K562 (cell line): Measurements from ENCODE around the gene FAM89B. TPM values are rescaled to one million over a fixed set of nuclear protein-coding genes. Genes with fewer than 3 reads are reported as not detected.

ENCODE experiments used
- ATAC-seq: fragments of 200-7000 bp; cut with Tn5 transposase; 3 replicates; pipeline ENCODE4 v1.9.1; 2020; ENCODE audit warnings: moderate library complexity
- BruUV-seq: library from RNA; stranded (reverse); fragments of 400-500 nt; replicated peaks from 2 replicates; lab custom pipeline; 2021; lab: Mats Ljungman, UMichigan
- CTCF ChIA-PET: fragments of 300-600 bp; formaldehyde crosslinking; extraction: SDS; loops from one replicate; lab custom pipeline; 2021; ENCODE audit warnings: low intra/inter-chr PET ratio; lab: Yijun Ruan, JAX
- POLR2A ChIA-PET: fragments of 300-600, 350-650 bp; sonication (Branson Sonifier 250); formaldehyde crosslinking; extraction: SDS; loops from one replicate; lab custom pipeline; 2021; ENCODE audit warnings: antibody characterized with exemption, inconsistent platforms; lab: Yijun Ruan, JAX
- DNase-seq, 4 experiments: peaks; one replicate each; pipeline versions ENCODE4 v3.0.0 to v3.0.0-alpha.2; 2011 to 2018; ENCODE audit warnings: low spot score in 3 of 4, mixed read lengths in 3 of 4; ENCODE audit errors: extremely low read depth in 1 of 4
- FAIRE-seq: peaks from 2 replicates; lab custom pipeline; 2011; peaks lifted over from hg19 to GRCh38; lab: Jason Lieb, UNC
- H2AFZ ChIP-seq: 2 replicates; pipeline ENCODE4 v1.6.0; 2011; ENCODE audit warnings: low read depth, low read length, control low read depth, inconsistent platforms
- H3K27ac ChIP-seq: fragments of 200-600 bp; 3 replicates; pipeline ENCODE4 v1.8.0; 2011; ENCODE audit warnings: low read depth, mild to moderate bottlenecking, control low read depth, inconsistent platforms, low read length, moderate library complexity, mixed read lengths; ENCODE audit errors: extremely low read depth
- H3K27me3 ChIP-seq, 2 experiments: fragments of 300-600 bp in 1 of 2; 2 replicates in 1 of 2; 3 replicates in 1 of 2; pipeline versions ENCODE4 v1.6.0 to v1.8.0; 2011; ENCODE audit warnings: inconsistent platforms in 2 of 2, low read length in 2 of 2, mild to moderate bottlenecking in 1 of 2, mixed read lengths in 1 of 2, moderate library complexity in 1 of 2; ENCODE audit not compliant: control insufficient read depth in 2 of 2, insufficient read depth in 2 of 2
- H3K36me3 ChIP-seq: fragments of 300-600 bp; 3 replicates; pipeline ENCODE4 v1.8.0; 2011; ENCODE audit warnings: mild to moderate bottlenecking, low read length, inconsistent platforms; ENCODE audit not compliant: control insufficient read depth, insufficient read depth
- H3K4me1 ChIP-seq, 2 experiments: fragments of 200-600 bp in 1 of 2; replicated peaks in 1 of 2; 2 replicates in 1 of 2; 3 replicates in 1 of 2; pipeline versions ENCODE4 v1.5.1 to v1.8.0; 2011; ENCODE audit warnings: inconsistent platforms in 2 of 2, low read length in 2 of 2, mild to moderate bottlenecking in 1 of 2, mixed read lengths in 1 of 2, moderate library complexity in 1 of 2; ENCODE audit not compliant: control insufficient read depth in 2 of 2, insufficient read depth in 2 of 2
- H3K4me2 ChIP-seq: 2 replicates; pipeline ENCODE4 v1.6.1; 2011; ENCODE audit warnings: low read length, control low read depth, inconsistent platforms, mixed read lengths; ENCODE audit not compliant: insufficient read depth
- H3K4me3 ChIP-seq: fragments of 200-600 bp; sonication (generic), shearing (Covaris generic); 2 replicates; pipeline ENCODE4 v1.5.1; 2016; ENCODE audit warnings: control low read depth, inconsistent platforms
- H3K79me2 ChIP-seq: fragments of 200-600 bp; 3 replicates; pipeline ENCODE4 v1.8.0; 2011; ENCODE audit warnings: low read length, inconsistent platforms; ENCODE audit not compliant: control insufficient read depth, insufficient read depth
- H3K9ac ChIP-seq, 2 experiments: 2 replicates each; pipeline versions ENCODE4 v1.6.0 to v1.6.1; 2011; ENCODE audit warnings: low read depth in 2 of 2, low read length in 2 of 2, control low read depth in 1 of 2, inconsistent platforms in 1 of 2, mild to moderate bottlenecking in 1 of 2, mixed read lengths in 1 of 2; ENCODE audit not compliant: insufficient read depth in 1 of 2
- H3K9me1 ChIP-seq: one replicate; pipeline ENCODE4 v1.6.0; 2011; ENCODE audit warnings: inconsistent platforms, mild to moderate bottlenecking, low read length, moderate library complexity; ENCODE audit not compliant: control insufficient read depth, insufficient read depth
- H3K9me3 ChIP-seq: replicated peaks from 2 replicates; pipeline ENCODE4 v1.5.1; 2011; ENCODE audit warnings: low read depth, low read length, inconsistent platforms; ENCODE audit not compliant: control insufficient read depth, insufficient read depth
- H4K20me1 ChIP-seq: replicated peaks from 2 replicates; pipeline ENCODE4 v1.6.1; 2011; ENCODE audit warnings: low read length, inconsistent platforms, mixed read lengths; ENCODE audit not compliant: control insufficient read depth, insufficient read depth
- AFF4 ChIP-seq: sonication (generic); formaldehyde crosslinking; IDR thresholded peaks from 2 replicates; pipeline ENCODE4 v1.8.0; 2023; ENCODE audit warnings: mild to moderate bottlenecking, missing genetic modification reagents
- ELF2 ChIP-seq: fragments of 250-450 bp; sonication (Bioruptor Pico); IDR thresholded peaks from 2 replicates; pipeline ENCODE4 v1.5.0; 2021; ENCODE audit warnings: mild to moderate bottlenecking
- FOXA3 ChIP-seq, 2 experiments: fragments of 450-650 bp in 1 of 2; sonication (generic) in 1 of 2; formaldehyde crosslinking; IDR thresholded peaks in 1 of 2; conservative IDR thresholded peaks in 1 of 2; 2 replicates each; pipeline versions ENCODE4 v1.4.0 to v1.8.0; 2020 to 2022; ENCODE audit warnings: mild to moderate bottlenecking in 2 of 2, missing genetic modification reagents in 1 of 2
- ILK ChIP-seq: fragments of 450-650 bp; IDR thresholded peaks from 2 replicates; pipeline ENCODE4 v1.6.1; 2016; ENCODE audit warnings: missing genetic modification characterization, low read depth, mild to moderate bottlenecking, missing compliant biosample characterization, moderate library complexity, borderline replicate concordance
- KLF6 ChIP-seq: fragments of 250-450 bp; sonication (Bioruptor Pico); IDR thresholded peaks from 2 replicates; pipeline ENCODE4 v1.4.0; 2020; ENCODE audit warnings: mild to moderate bottlenecking, moderate library complexity, borderline replicate concordance
- LARP7 ChIP-seq: fragments of 450-650 bp; IDR thresholded peaks from 2 replicates; pipeline ENCODE4 v1.6.1; 2016
- MAFK ChIP-seq: IDR thresholded peaks from 2 replicates; pipeline ENCODE4 v1.6.1; 2011; ENCODE audit warnings: low read length, improper control_type of control experiment
- MYBL2 ChIP-seq, 2 experiments: fragments of 450-650 bp in 1 of 2; sonication (generic) in 1 of 2; formaldehyde crosslinking in 1 of 2; IDR thresholded peaks; 2 replicates each; pipeline versions ENCODE4 v1.6.1 to v1.8.1; 2017 to 2022; ENCODE audit warnings: borderline replicate concordance in 1 of 2, inconsistent platforms in 1 of 2, low read depth in 1 of 2, mild to moderate bottlenecking in 1 of 2, missing genetic modification reagents in 1 of 2, moderate library complexity in 1 of 2
- TRIM25 ChIP-seq: fragments of 450-650 bp; IDR thresholded peaks from 2 replicates; pipeline ENCODE4 v1.7.0; 2016; ENCODE audit warnings: borderline replicate concordance
- ZNF311 ChIP-seq: fragments of 250-450 bp; sonication (Bioruptor Pico); IDR thresholded peaks from 2 replicates; pipeline ENCODE4 v1.4.0; 2020; ENCODE audit warnings: mild to moderate bottlenecking, moderate library complexity
- ZNF445 ChIP-seq: fragments of 250-450 bp; sonication (Bioruptor Pico); IDR thresholded peaks from 2 replicates; pipeline ENCODE4 v1.4.0; 2020; ENCODE audit warnings: low read depth, mild to moderate bottlenecking, moderate library complexity
- WGBS: fragments of 100-300 bp; shearing (Covaris generic); methylation state at CpG from one replicate; pipeline ENCODE4 v1.1.6; 2016; ENCODE audit warnings: low coverage, mixed read lengths; ENCODE audit not compliant: insufficient coverage; ENCODE audit errors: missing lambda C conversion rate; 5-methylcytosine and 5-hydroxymethylcytosine counted together
- in situ Hi-C: fragments of 300-500 bp; cut with MboI; formaldehyde crosslinking; loops from 4 replicates; pipeline ENCODE4 v1.15.0; 2018; ENCODE audit warnings: inconsistent platforms, mixed read lengths
- intact Hi-C: fragments of 100-400 bp; cut with micrococcal nuclease; formaldehyde crosslinking; loops from 2 replicates; pipeline ENCODE4 v1.14.2; 2022
- polyA plus RNA-seq, 8 experiments: library from polyadenylated mRNA; depleted of rRNA in 4 of 8; stranded (reverse) in 5 of 8; unstranded in 3 of 8; fragments of >200 nt; fragmentation: Nextera tagmentation in 2 of 8; fragmentation: Illumina TruSeq in 1 of 8; extraction: Ambion mirVana in 2 of 8; extraction: Trizol in 1 of 8; gene quantifications; 2 replicates each; pipeline versions ENCODE4 v1.2.1 to v1.2.3, GENCODE V29; 2011 to 2014; ENCODE audit warnings: inconsistent platforms in 1 of 8, missing spikeins in 1 of 8
- total RNA-seq, 7 experiments: library from RNA; depleted of rRNA in 6 of 7; stranded (reverse); fragments of >200 nt in 6 of 7; fragmentation: Illumina TruSeq in 2 of 7; extraction: Trizol in 2 of 7; gene quantifications; 2 replicates each; pipeline versions ENCODE4 v1.2.1 to v1.2.3, GENCODE V29; 2011 to 2021; ENCODE audit warnings: low replicate concordance in 1 of 7

FAM89B gene
- total and polyA plus RNA-seq, 9 of the 15 experiments (the other 6 are each of a cell fraction or from before 2014, with no cell fraction given), result 0.32 to 27.6 (median 11.9) TPM

GRCh38 chr11:65562788-65563187 lies 9.6 kb upstream of the FAM89B start:
- H3K27me3 ChIP-seq, result no peaks in the 10 kb centered on the region
- H3K36me3 ChIP-seq, result no peaks in the 10 kb centered on the region
- in situ Hi-C loops, result no loop called here
- CTCF ChIA-PET, result no interaction called here
- H3K9ac ChIP-seq, result no peak overlapping the region
- no peaks in the 10 kb centered on the region for H3K9me3 ChIP-seq
- DNase-seq, result no peak
- H3K9me1 ChIP-seq, result no peaks in the 10 kb centered on the region
- H3K4me1 ChIP-seq, result peaks cover 26 to 42% of the 10 kb centered on the region in 2 experiments
- no peak overlapping the region for H3K27ac ChIP-seq
- TF ChIP-seq MAFK (no peak), AFF4 (CRISPR knock-in tag) (no peak), TRIM25 (no peak), KLF6 (CRISPR knock-in tag) (no peak), MYBL2 (IDR thresholded peaks at IDR 0.05; ENCODE audit: low read depth) (no peak), MYBL2 (CRISPR knock-in tag; IDR thresholded peaks at IDR 0.05; ENCODE audit: borderline replicate concordance) (no peak), LARP7 (no peak), ELF2 (CRISPR knock-in tag) (no peak), ILK (tag) (no peak), FOXA3 (CRISPR knock-in tag; conservative IDR thresholded peaks at IDR 0.05 in 1 of 2, IDR thresholded peaks at IDR 0.05 in 1 of 2) (no peak), ZNF445 (no peak), ZNF311 (no peak)
- TF ChIP-seq, all 486 proteins: peak for 0
- no peak overlapping the region for H2AFZ ChIP-seq
- H3K4me3 ChIP-seq, result no peak overlapping the region
- no peak for FAIRE-seq
- no peak overlapping the region for H3K4me2 ChIP-seq
- POLR2A ChIA-PET, result interaction anchor here (1.0 kb wide), 1 partner anchor 138 kb away, joined by 3 read pairs; no protein-coding TSS in a partner anchor
- intact Hi-C loops, result no loop called here
- no peak for ATAC-seq
- no peaks in the 10 kb centered on the region for H4K20me1 ChIP-seq
- WGBS, result 59% methylated on average over 8 of the region's 9 CpGs
- H3K79me2 ChIP-seq, result no peaks in the 10 kb centered on the region
- no TSS peak for BruUV-seq
